CD4-positive, alpha-beta T cell treated with Interleukin-10 for 1 hour (primary cell): Measurements from ENCODE around the gene GRM8.

ENCODE experiments used
- DNase-seq: peaks from one replicate; pipeline ENCODE4 v3.0.0-alpha.2; 2020

Gene GRM8

GRCh38 chr7:127230192-127230925 is 22.4 kb downstream of the GRM8 start:
- no peak for DNase-seq

- no peak for DNase-seq
These were observed 25.9 kb downstream of the GRM8 start for GRCh38 chr7:127226685-127227374.

GRCh38 chr7:127221731-127222130 is 31.0 kb downstream of the GRM8 start:
- no peak for DNase-seq

GRCh38 chr7:127214956-127215718 is 37.6 kb downstream of the GRM8 start:
- no peak for DNase-seq

- no peak for DNase-seq
These were observed 42.9 kb downstream of the GRM8 start for GRCh38 chr7:127209886-127210285.

GRCh38 chr7:127208860-127209259 is 43.9 kb downstream of the GRM8 start:
- no peak for DNase-seq

GRCh38 chr7:127208351-127208750 is 44.4 kb downstream of the GRM8 start:
- DNase-seq, result no peak

GRCh38 chr7:127207806-127208205 is 44.9 kb downstream of the GRM8 start:
- no peak for DNase-seq

- DNase-seq, result no peak
These were observed 45.5 kb downstream of the GRM8 start for GRCh38 chr7:127207230-127207629.

- no peak for DNase-seq
These were observed 58.2 kb downstream of the GRM8 start for GRCh38 chr7:127194571-127194970.

GRCh38 chr7:127189886-127190285 is 62.9 kb downstream of the GRM8 start:
- DNase-seq, result no peak

- DNase-seq, result no peak
These were observed 63.7 kb downstream of the GRM8 start for GRCh38 chr7:127189074-127189473.

- no peak for DNase-seq
These were observed 65.0 kb downstream of the GRM8 start for GRCh38 chr7:127187740-127188139.

GRCh38 chr7:127186686-127187085 is 66.1 kb downstream of the GRM8 start:
- no peak for DNase-seq

GRCh38 chr7:127177156-127177555 is 75.6 kb downstream of the GRM8 start:
- no peak for DNase-seq

GRCh38 chr7:127162366-127162765 is 90.4 kb downstream of the GRM8 start:
- no peak for DNase-seq

- no peak for DNase-seq
These were observed 94.1 kb downstream of the GRM8 start for GRCh38 chr7:127158659-127159058.

- DNase-seq, result no peak
These were observed 97.8 kb downstream of the GRM8 start for GRCh38 chr7:127154958-127155357.

- DNase-seq, result no peak
These were observed 98.6 kb downstream of the GRM8 start for GRCh38 chr7:127154101-127154500.

GRCh38 chr7:127153315-127153714 is 99.4 kb downstream of the GRM8 start:
- no peak for DNase-seq

- DNase-seq, result no peak
These were observed 100.3 kb downstream of the GRM8 start for GRCh38 chr7:127152423-127152822.

GRCh38 chr7:127151379-127151778 is 101.4 kb downstream of the GRM8 start:
- DNase-seq, result no peak

GRCh38 chr7:127150543-127150942 is 102.2 kb downstream of the GRM8 start:
- DNase-seq, result no peak
